ENCODE measurements around the gene LAMA1. TPM values are rescaled to one million over a fixed set of nuclear protein-coding genes. Genes with fewer than 3 reads are reported as not detected.
"Not testable (repeated sequence)": the region's sequence is repeated elsewhere in the genome, so short reads cannot be mapped to it uniquely, and the experiment has no call there.

The LAMA1 gene
- total RNA-seq, 4 donors from 2014 or later, result 0.48 to 2.9 (median 2.6) TPM; not detected in 1

DNA sequence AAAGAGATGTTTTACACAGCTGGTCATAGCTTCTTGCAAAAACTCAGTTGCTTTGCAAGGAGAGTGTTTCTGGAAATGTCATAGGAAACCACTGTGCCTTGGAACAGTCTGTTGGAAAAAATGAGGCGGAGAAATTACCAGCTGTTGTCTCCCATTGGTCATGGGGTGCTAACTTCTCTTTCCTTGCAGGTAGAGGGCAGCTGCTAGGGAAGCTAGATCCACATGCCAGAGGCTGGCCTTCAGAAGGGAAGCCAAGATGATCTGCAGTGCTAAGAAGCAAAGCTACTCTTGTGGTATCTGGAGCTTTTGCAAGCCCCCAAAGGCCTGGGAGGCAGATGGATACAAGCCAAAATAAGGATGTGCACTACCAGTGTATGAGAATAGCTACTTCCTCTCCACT, 34.8 kb upstream of the LAMA1 start:
- DNase-seq, result no peak
- Histone ChIP-seq H3K4me3 (no peak overlapping the region), H3K36me3 (no peaks in the 10 kb centered on the region), H3K27ac (no peak overlapping the region), H3K4me1 (no peaks in the 10 kb centered on the region), H3K9me3 (no peaks in the 10 kb centered on the region), H3K27me3 (no peaks in the 10 kb centered on the region)
- intact Hi-C loops (cut with DNase I; ENCODE audit: low total_unique reads), result no loop called here
- in situ Hi-C loops (cut with MboI; ENCODE audit: low pct_ligation_motif_present in 1 of 4, low pct_unique_long_range_greater_than_20kb in 1 of 4, low sequenced_read_pairs in 3 of 4), result loop anchor here in 1 of 4 donors (25.0 kb wide), 1 partner anchor 240 kb away; no protein-coding TSS in a partner anchor
- WGBS, 2 donors (ENCODE audit: low coverage in 1 of 2), result 79% methylated on average over 1 of the region's 1 CpG; no CpG with 5 or more reads in 1 of the 2 donors
- no peak for TF ChIP-seq POLR2A (IDR thresholded peaks at IDR 0.05)
- TF ChIP-seq, protein P1, sequence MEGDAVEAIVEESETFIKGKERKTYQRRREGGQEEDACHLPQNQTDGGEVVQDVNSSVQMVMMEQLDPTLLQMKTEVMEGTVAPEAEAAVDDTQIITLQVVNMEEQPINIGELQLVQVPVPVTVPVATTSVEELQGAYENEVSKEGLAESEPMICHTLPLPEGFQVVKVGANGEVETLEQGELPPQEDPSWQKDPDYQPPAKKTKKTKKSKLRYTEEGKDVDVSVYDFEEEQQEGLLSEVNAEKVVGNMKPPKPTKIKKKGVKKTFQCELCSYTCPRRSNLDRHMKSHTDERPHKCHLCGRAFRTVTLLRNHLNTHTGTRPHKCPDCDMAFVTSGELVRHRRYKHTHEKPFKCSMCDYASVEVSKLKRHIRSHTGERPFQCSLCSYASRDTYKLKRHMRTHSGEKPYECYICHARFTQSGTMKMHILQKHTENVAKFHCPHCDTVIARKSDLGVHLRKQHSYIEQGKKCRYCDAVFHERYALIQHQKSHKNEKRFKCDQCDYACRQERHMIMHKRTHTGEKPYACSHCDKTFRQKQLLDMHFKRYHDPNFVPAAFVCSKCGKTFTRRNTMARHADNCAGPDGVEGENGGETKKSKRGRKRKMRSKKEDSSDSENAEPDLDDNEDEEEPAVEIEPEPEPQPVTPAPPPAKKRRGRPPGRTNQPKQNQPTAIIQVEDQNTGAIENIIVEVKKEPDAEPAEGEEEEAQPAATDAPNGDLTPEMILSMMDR (IDR thresholded peaks at IDR 0.05), result no peak
- no peak for TF ChIP-seq POLR2AphosphoS5 (IDR thresholded peaks at IDR 0.05)
- no peak for TF ChIP-seq EP300 (IDR thresholded peaks at IDR 0.05; ENCODE audit: low read depth)

DNA sequence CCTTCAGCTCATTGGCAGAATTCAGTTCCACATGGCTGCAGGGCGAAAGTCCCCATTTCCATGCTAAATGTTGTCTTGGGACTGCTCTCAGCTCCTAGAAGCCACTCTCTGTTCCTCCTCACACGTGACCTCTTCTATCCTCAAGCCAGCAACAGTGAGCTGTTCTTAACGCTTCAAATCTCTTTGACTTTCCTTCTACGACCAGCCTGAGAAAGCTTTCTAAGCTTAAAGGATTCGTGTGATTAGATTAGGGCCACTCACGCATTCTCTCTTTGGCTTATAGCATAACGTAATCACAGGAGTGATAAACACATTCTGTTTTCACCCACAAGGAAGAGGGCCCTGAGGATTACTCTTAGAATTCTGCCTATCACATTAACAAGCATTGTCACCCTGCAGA, 29.8 kb upstream of the LAMA1 start:
- no peaks in the 10 kb centered on the region for H3K27me3 ChIP-seq
- no peaks in the 10 kb centered on the region for H3K36me3 ChIP-seq
- WGBS, 2 donors (ENCODE audit: low coverage in 1 of 2), result 71 to 78% methylated on average over 6 to 7 of the region's 7 CpGs
- TF ChIP-seq POLR2AphosphoS5 (IDR thresholded peaks at IDR 0.05) (no peak), POLR2A (IDR thresholded peaks at IDR 0.05) (no peak), EP300 (IDR thresholded peaks at IDR 0.05; ENCODE audit: low read depth) (no peak)
- TF ChIP-seq, protein P1 (IDR thresholded peaks at IDR 0.05), result no peak
- DNase-seq, result no peak
- H3K4me3 ChIP-seq, result no peak overlapping the region
- intact Hi-C loops (cut with DNase I; ENCODE audit: low total_unique reads), result no loop called here
- H3K27ac ChIP-seq, result no peak overlapping the region
- H3K4me1 ChIP-seq, result no peaks in the 10 kb centered on the region
- no peaks in the 10 kb centered on the region for H3K9me3 ChIP-seq
- in situ Hi-C loops (cut with MboI; ENCODE audit: low pct_ligation_motif_present in 1 of 4, low pct_unique_long_range_greater_than_20kb in 1 of 4, low sequenced_read_pairs in 3 of 4), result no loop called here

GRCh38 chr18:7146067-7146466, 28.5 kb upstream of the LAMA1 start:
- no peak overlapping the region for H3K27ac ChIP-seq

GRCh38 chr18:7144921-7145320, 27.3 kb upstream of the LAMA1 start:
- H3K4me3 ChIP-seq; H3K36me3 ChIP-seq; H3K4me1 ChIP-seq; intact Hi-C loops (cut with DNase I; ENCODE audit: low total_unique reads); H3K27ac ChIP-seq; DNase-seq; H3K27me3 ChIP-seq; H3K9me3 ChIP-seq; in situ Hi-C loops (cut with MboI; ENCODE audit: low pct_ligation_motif_present in 1 of 4, low pct_unique_long_range_greater_than_20kb in 1 of 4, low sequenced_read_pairs in 3 of 4): not testable (repeated sequence)
- 93% methylated on average over 12 of the region's 12 CpGs for WGBS, 2 donors (ENCODE audit: low coverage in 1 of 2)

More at GRCh38 chr18:7146067-7146466, 28.5 kb upstream of the LAMA1 start:
- Histone ChIP-seq H3K4me1 (no peaks in the 10 kb centered on the region), H3K27me3 (no peaks in the 10 kb centered on the region), H3K4me3 (no peak overlapping the region), H3K9me3 (no peaks in the 10 kb centered on the region), H3K36me3 (no peaks in the 10 kb centered on the region)
- no peak for TF ChIP-seq POLR2AphosphoS5 (IDR thresholded peaks at IDR 0.05)
- TF ChIP-seq POLR2A (IDR thresholded peaks at IDR 0.05), result no peak
- TF ChIP-seq, protein P1 (IDR thresholded peaks at IDR 0.05), result no peak
- TF ChIP-seq EP300 (IDR thresholded peaks at IDR 0.05; ENCODE audit: low read depth), result no peak
- intact Hi-C loops (cut with DNase I; ENCODE audit: low total_unique reads) (no loop called here), in situ Hi-C loops (cut with MboI; ENCODE audit: low pct_ligation_motif_present in 1 of 4, low pct_unique_long_range_greater_than_20kb in 1 of 4, low sequenced_read_pairs in 3 of 4) (no loop called here)
- WGBS, 2 donors (ENCODE audit: low coverage in 1 of 2), result 67 to 81% methylated on average over 1 of the region's 1 CpG
- DNase-seq, result no peak

- no peak for DNase-seq
- H3K27ac ChIP-seq, result no peak overlapping the region
- H3K27me3 ChIP-seq, result no peaks in the 10 kb centered on the region
- intact Hi-C loops (cut with DNase I; ENCODE audit: low total_unique reads), result no loop called here
- TF ChIP-seq EP300 (IDR thresholded peaks at IDR 0.05; ENCODE audit: low read depth) (no peak), POLR2A (IDR thresholded peaks at IDR 0.05) (no peak), POLR2AphosphoS5 (IDR thresholded peaks at IDR 0.05) (no peak)
- TF ChIP-seq, protein P1 (IDR thresholded peaks at IDR 0.05), result no peak
- H3K9me3 ChIP-seq, result no peaks in the 10 kb centered on the region
- H3K4me1 ChIP-seq, result no peaks in the 10 kb centered on the region
- H3K4me3 ChIP-seq, result no peak overlapping the region
- no peaks in the 10 kb centered on the region for H3K36me3 ChIP-seq
- in situ Hi-C loops (cut with MboI; ENCODE audit: low pct_ligation_motif_present in 1 of 4, low pct_unique_long_range_greater_than_20kb in 1 of 4, low sequenced_read_pairs in 3 of 4), result no loop called here
Observed at GRCh38 chr18:7141287-7141686, 23.7 kb upstream of the LAMA1 start.

Measured in transverse colon (tissue), 4 donors.